K562 (cell line): ENCODE data around the gene SLX9. TPM values are rescaled to one million over a fixed set of nuclear protein-coding genes. Genes with fewer than 3 reads are reported as not detected.

ENCODE experiments used
- ATAC-seq: fragments of 200-7000 bp; cut with Tn5 transposase; 3 replicates; pipeline ENCODE4 v1.9.1; 2020; ENCODE audit warnings: moderate library complexity
- BruUV-seq: library from RNA; stranded (reverse); fragments of 400-500 nt; replicated peaks from 2 replicates; lab custom pipeline; 2021; lab: Mats Ljungman, UMichigan
- CTCF ChIA-PET: fragments of 300-600 bp; formaldehyde crosslinking; extraction: SDS; loops from one replicate; lab custom pipeline; 2021; ENCODE audit warnings: low intra/inter-chr PET ratio; lab: Yijun Ruan, JAX
- POLR2A ChIA-PET: fragments of 300-600, 350-650 bp; sonication (Branson Sonifier 250); formaldehyde crosslinking; extraction: SDS; loops from one replicate; lab custom pipeline; 2021; ENCODE audit warnings: antibody characterized with exemption, inconsistent platforms; lab: Yijun Ruan, JAX
- DNase-seq, 4 experiments: peaks; one replicate each; pipeline versions ENCODE4 v3.0.0 to v3.0.0-alpha.2; 2011 to 2018; ENCODE audit warnings: low spot score in 3 of 4, mixed read lengths in 3 of 4; ENCODE audit errors: extremely low read depth in 1 of 4
- FAIRE-seq: peaks from 2 replicates; lab custom pipeline; 2011; peaks lifted over from hg19 to GRCh38; lab: Jason Lieb, UNC
- H2AFZ ChIP-seq: 2 replicates; pipeline ENCODE4 v1.6.0; 2011; ENCODE audit warnings: low read depth, low read length, control low read depth, inconsistent platforms
- H3K27ac ChIP-seq: fragments of 200-600 bp; 3 replicates; pipeline ENCODE4 v1.8.0; 2011; ENCODE audit warnings: low read depth, mild to moderate bottlenecking, control low read depth, inconsistent platforms, low read length, moderate library complexity, mixed read lengths; ENCODE audit errors: extremely low read depth
- H3K27me3 ChIP-seq, 2 experiments: fragments of 300-600 bp in 1 of 2; 2 replicates in 1 of 2; 3 replicates in 1 of 2; pipeline versions ENCODE4 v1.6.0 to v1.8.0; 2011; ENCODE audit warnings: inconsistent platforms in 2 of 2, low read length in 2 of 2, mild to moderate bottlenecking in 1 of 2, mixed read lengths in 1 of 2, moderate library complexity in 1 of 2; ENCODE audit not compliant: control insufficient read depth in 2 of 2, insufficient read depth in 2 of 2
- H3K36me3 ChIP-seq: fragments of 300-600 bp; 3 replicates; pipeline ENCODE4 v1.8.0; 2011; ENCODE audit warnings: mild to moderate bottlenecking, low read length, inconsistent platforms; ENCODE audit not compliant: control insufficient read depth, insufficient read depth
- H3K4me1 ChIP-seq, 2 experiments: fragments of 200-600 bp in 1 of 2; replicated peaks in 1 of 2; 2 replicates in 1 of 2; 3 replicates in 1 of 2; pipeline versions ENCODE4 v1.5.1 to v1.8.0; 2011; ENCODE audit warnings: inconsistent platforms in 2 of 2, low read length in 2 of 2, mild to moderate bottlenecking in 1 of 2, mixed read lengths in 1 of 2, moderate library complexity in 1 of 2; ENCODE audit not compliant: control insufficient read depth in 2 of 2, insufficient read depth in 2 of 2
- H3K4me2 ChIP-seq: 2 replicates; pipeline ENCODE4 v1.6.1; 2011; ENCODE audit warnings: low read length, control low read depth, inconsistent platforms, mixed read lengths; ENCODE audit not compliant: insufficient read depth
- H3K4me3 ChIP-seq: fragments of 200-600 bp; sonication (generic), shearing (Covaris generic); 2 replicates; pipeline ENCODE4 v1.5.1; 2016; ENCODE audit warnings: control low read depth, inconsistent platforms
- H3K79me2 ChIP-seq: fragments of 200-600 bp; 3 replicates; pipeline ENCODE4 v1.8.0; 2011; ENCODE audit warnings: low read length, inconsistent platforms; ENCODE audit not compliant: control insufficient read depth, insufficient read depth
- H3K9ac ChIP-seq, 2 experiments: 2 replicates each; pipeline versions ENCODE4 v1.6.0 to v1.6.1; 2011; ENCODE audit warnings: low read depth in 2 of 2, low read length in 2 of 2, control low read depth in 1 of 2, inconsistent platforms in 1 of 2, mild to moderate bottlenecking in 1 of 2, mixed read lengths in 1 of 2; ENCODE audit not compliant: insufficient read depth in 1 of 2
- H3K9me1 ChIP-seq: one replicate; pipeline ENCODE4 v1.6.0; 2011; ENCODE audit warnings: inconsistent platforms, mild to moderate bottlenecking, low read length, moderate library complexity; ENCODE audit not compliant: control insufficient read depth, insufficient read depth
- H3K9me3 ChIP-seq: replicated peaks from 2 replicates; pipeline ENCODE4 v1.5.1; 2011; ENCODE audit warnings: low read depth, low read length, inconsistent platforms; ENCODE audit not compliant: control insufficient read depth, insufficient read depth
- H4K20me1 ChIP-seq: replicated peaks from 2 replicates; pipeline ENCODE4 v1.6.1; 2011; ENCODE audit warnings: low read length, inconsistent platforms, mixed read lengths; ENCODE audit not compliant: control insufficient read depth, insufficient read depth
- ARID2 ChIP-seq: fragments of 450-650 bp; IDR thresholded peaks from 2 replicates; pipeline ENCODE4 v1.6.1; 2017; ENCODE audit warnings: antibody characterized with exemption, mild to moderate bottlenecking
- FOXJ3 ChIP-seq: sonication (generic); formaldehyde crosslinking; IDR thresholded peaks from 2 replicates; pipeline ENCODE4 v1.4.0; 2020; ENCODE audit warnings: mild to moderate bottlenecking, missing genetic modification reagents
- MAFK ChIP-seq: IDR thresholded peaks from 2 replicates; pipeline ENCODE4 v1.6.1; 2011; ENCODE audit warnings: low read length, improper control_type of control experiment
- PTRF ChIP-seq: fragments of 450-650 bp; IDR thresholded peaks from 2 replicates; pipeline ENCODE4 v1.6.1; 2016; ENCODE audit warnings: mild to moderate bottlenecking, missing genetic modification characterization, missing compliant biosample characterization
- ZBTB1 ChIP-seq: sonication (generic); formaldehyde crosslinking; IDR thresholded peaks from 2 replicates; pipeline ENCODE4 v1.8.1; 2023; ENCODE audit warnings: missing genetic modification reagents, low read depth, mild to moderate bottlenecking, borderline replicate concordance
- ZBTB17 ChIP-seq: fragments of 450-650 bp; formaldehyde crosslinking; IDR thresholded peaks from 2 replicates; pipeline ENCODE4 v1.4.0; 2020; ENCODE audit warnings: mild to moderate bottlenecking
- ZFP1 ChIP-seq: fragments of 450-650 bp; formaldehyde crosslinking; IDR thresholded peaks from 2 replicates; pipeline ENCODE4 v1.4.0; 2020; ENCODE audit warnings: mild to moderate bottlenecking, mixed read lengths
- WGBS: fragments of 100-300 bp; shearing (Covaris generic); methylation state at CpG from one replicate; pipeline ENCODE4 v1.1.6; 2016; ENCODE audit warnings: low coverage, mixed read lengths; ENCODE audit not compliant: insufficient coverage; ENCODE audit errors: missing lambda C conversion rate; 5-methylcytosine and 5-hydroxymethylcytosine counted together
- in situ Hi-C: fragments of 300-500 bp; cut with MboI; formaldehyde crosslinking; loops from 4 replicates; pipeline ENCODE4 v1.15.0; 2018; ENCODE audit warnings: inconsistent platforms, mixed read lengths
- intact Hi-C: fragments of 100-400 bp; cut with micrococcal nuclease; formaldehyde crosslinking; loops from 2 replicates; pipeline ENCODE4 v1.14.2; 2022
- polyA plus RNA-seq, 8 experiments: library from polyadenylated mRNA; depleted of rRNA in 4 of 8; stranded (reverse) in 5 of 8; unstranded in 3 of 8; fragments of >200 nt; fragmentation: Nextera tagmentation in 2 of 8; fragmentation: Illumina TruSeq in 1 of 8; extraction: Ambion mirVana in 2 of 8; extraction: Trizol in 1 of 8; gene quantifications; 2 replicates each; pipeline versions ENCODE4 v1.2.1 to v1.2.3, GENCODE V29; 2011 to 2014; ENCODE audit warnings: inconsistent platforms in 1 of 8, missing spikeins in 1 of 8
- total RNA-seq, 7 experiments: library from RNA; depleted of rRNA in 6 of 7; stranded (reverse); fragments of >200 nt in 6 of 7; fragmentation: Illumina TruSeq in 2 of 7; extraction: Trizol in 2 of 7; gene quantifications; 2 replicates each; pipeline versions ENCODE4 v1.2.1 to v1.2.3, GENCODE V29; 2011 to 2021; ENCODE audit warnings: low replicate concordance in 1 of 7

SLX9 gene
- total and polyA plus RNA-seq, 9 of the 15 experiments (the other 6 are each of a cell fraction or from before 2014, with no cell fraction given) = 1.2 to 75.5 (median 16.5) TPM

GRCh38 chr21:44985441-44986401, 45.9 kb downstream of the SLX9 start:
- H2AFZ ChIP-seq = no peak overlapping the region
- H3K4me1 ChIP-seq = peaks cover 0 to 71% of the 10 kb centered on the region in 2 experiments; a peak in 1 of 5 replicates
- DNase-seq (no peak), FAIRE-seq (no peak), ATAC-seq (no peak)
- H3K27me3 ChIP-seq = peaks cover 21 to 37% of the 10 kb centered on the region in 2 experiments
- POLR2A ChIA-PET = interaction anchor here (0.7 to 1.3 kb wide), 2 partner anchors 21 to 47 kb away, joined by 3 to 4 read pairs; no protein-coding TSS in a partner anchor
- intact Hi-C loops = no loop called here
- WGBS = 35% methylated on average over 24 of the region's 26 CpGs
- H3K79me2 ChIP-seq = no peaks in the 10 kb centered on the region
- H3K36me3 ChIP-seq = no peaks in the 10 kb centered on the region
- no TSS peak for BruUV-seq
- peak overlapping the region in 1 of 2 experiments; percentile 26; a peak in 1 of 4 replicates for H3K9ac ChIP-seq
- H3K9me3 ChIP-seq = no peaks in the 10 kb centered on the region
- H3K9me1 ChIP-seq = no peaks in the 10 kb centered on the region
- no peak overlapping the region for H3K4me3 ChIP-seq
- TF ChIP-seq ZBTB1 (no peak), FOXJ3 (no peak), ZBTB17 (CRISPR knock-in tag) (no peak), ARID2 (no peak), ZFP1 (CRISPR knock-in tag) (no peak), MAFK (no peak), PTRF (no peak)
- TF ChIP-seq, all 486 proteins: peak for 0
- H3K27ac ChIP-seq = no peak overlapping the region
- CTCF ChIA-PET = interaction anchor here (0.5 kb wide), 1 partner anchor 31 kb away, joined by 4 read pairs; no protein-coding TSS in a partner anchor
- in situ Hi-C loops = no loop called here
- H3K4me2 ChIP-seq = no peak overlapping the region
- H4K20me1 ChIP-seq = peaks cover 27% of the 10 kb centered on the region
